Non-pigmented ciliary epithelial cell (primary cell): ENCODE results near the gene PSORS1C2.
"Not testable (repeated sequence)": the region's sequence is repeated elsewhere in the genome, so short reads cannot be mapped to it uniquely, and the experiment has no call there.

Experiments
- DNase-seq: peaks from one replicate; pipeline ENCODE4 v3.0.0-alpha.2; 2010; ENCODE audit warnings: low read depth

The PSORS1C2 gene

DNA sequence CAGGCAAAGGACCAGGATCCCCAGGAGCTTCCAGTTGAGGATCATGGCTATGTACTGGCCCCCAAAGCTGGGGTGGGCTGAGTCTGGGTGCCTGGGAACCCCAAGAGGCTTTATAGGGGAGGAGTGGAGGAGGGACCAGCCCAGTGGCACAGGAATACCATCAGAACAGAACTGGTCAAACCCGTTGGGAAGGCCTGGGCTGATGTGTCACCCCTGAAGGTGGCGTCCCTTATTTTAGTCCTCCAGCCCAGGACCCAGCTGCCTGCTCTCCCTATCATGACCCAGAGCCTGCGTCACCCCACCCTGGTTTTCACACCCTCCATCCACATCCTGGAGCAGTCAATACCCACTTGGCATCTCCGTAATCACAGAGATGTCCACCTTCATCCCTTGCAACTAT lies at the start of gene PSORS1C2:
Gene PSORS1C2, minus strand, starts transcription at position 85 of the 400 bp plus-strand sequence. Its CDS starts 40 bp downstream, at position 45.
- DNase-seq, result no peak

DNA sequence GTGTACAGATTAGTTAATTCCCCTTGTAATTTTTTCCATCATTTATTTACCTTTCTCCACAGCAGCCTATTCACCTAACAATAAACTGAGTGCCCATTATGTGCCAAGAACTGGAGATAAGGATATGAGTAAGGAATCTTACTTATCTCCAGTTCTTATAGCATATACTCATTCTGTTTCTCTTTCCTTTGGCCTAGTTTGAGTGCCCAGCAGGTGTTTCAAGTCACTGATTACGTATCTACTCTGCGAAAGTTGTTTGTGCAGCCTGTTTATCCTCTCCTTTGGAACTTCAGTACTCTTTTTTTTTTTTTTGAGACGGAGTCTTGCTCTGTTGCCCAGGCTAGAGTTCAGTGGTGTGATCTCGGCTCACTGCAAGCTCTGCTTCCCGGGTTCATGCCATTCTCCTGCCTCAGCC lies 48.9 kb upstream of the PSORS1C2 start:
- DNase-seq, result no peak

DNA sequence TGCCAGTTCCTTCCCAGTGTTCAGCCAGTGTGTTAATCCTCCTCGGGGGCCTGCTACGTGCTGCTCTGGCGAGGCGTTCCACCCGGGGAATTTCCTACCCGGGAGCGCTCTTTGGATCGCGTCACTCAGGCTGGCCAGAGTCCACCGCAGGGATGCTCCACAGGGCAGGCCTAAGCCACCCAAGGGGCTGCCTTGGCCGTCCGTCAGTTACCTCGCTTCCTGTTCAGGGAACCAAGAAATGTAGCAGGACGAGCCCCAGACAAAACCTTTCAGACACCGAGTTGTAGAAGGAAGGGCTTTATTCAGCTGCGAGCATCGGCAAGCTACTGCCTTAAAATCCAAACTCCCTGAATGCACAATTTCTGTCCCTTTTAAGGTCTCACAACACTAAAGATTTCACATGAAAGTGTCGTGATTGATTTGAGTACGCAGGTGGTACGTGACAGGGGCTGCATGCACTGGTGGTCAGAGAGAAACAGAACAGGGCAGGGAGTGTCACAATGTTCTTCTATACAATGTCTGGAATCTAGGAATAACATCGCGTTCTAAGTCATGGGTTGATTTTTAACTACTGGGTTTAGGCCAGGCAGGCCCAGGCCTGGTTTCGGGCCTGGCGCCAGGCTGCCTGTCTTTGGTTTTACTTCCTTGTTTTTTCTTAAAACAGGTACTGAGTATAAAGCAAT lies 47.3 kb upstream of the PSORS1C2 start:
- no peak for DNase-seq

DNA sequence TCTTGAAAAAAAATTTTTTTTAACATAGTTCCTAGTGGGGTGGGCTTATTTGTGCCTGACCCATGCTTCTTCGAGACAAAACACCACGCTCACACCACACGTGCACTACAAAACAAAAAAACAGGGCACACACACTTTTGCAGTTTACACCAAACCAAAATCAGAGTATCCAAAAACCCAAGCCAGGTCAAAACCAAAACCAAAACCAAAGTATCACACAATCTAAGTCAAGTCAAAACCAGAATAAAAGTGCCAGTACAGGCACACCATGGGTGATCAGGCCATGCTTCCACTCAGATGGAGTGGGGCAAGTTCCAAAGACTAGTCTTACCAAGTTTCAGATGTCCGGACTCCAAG lies 46.8 kb upstream of the PSORS1C2 start:
- not testable (repeated sequence) for DNase-seq

DNA sequence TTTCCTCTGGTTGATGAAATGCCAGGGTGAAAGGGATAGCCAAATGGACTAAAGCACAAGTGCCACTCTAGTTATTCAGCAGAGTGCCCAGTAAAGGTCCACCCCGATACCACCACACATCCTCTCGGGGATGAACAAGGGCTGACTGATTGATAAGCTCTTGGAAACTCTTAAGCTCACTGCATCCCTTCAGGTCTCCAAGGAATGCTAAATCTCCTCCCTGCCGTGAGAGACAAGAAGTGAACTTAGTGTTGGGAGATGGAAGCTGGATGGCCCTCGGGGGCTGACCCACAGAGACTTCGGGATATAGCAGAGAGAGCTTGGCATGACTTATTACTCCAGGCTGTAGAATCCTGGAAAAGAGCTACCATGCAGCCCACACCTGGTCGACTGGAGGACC lies 45.0 kb upstream of the PSORS1C2 start:
- not testable (repeated sequence) for DNase-seq

DNA sequence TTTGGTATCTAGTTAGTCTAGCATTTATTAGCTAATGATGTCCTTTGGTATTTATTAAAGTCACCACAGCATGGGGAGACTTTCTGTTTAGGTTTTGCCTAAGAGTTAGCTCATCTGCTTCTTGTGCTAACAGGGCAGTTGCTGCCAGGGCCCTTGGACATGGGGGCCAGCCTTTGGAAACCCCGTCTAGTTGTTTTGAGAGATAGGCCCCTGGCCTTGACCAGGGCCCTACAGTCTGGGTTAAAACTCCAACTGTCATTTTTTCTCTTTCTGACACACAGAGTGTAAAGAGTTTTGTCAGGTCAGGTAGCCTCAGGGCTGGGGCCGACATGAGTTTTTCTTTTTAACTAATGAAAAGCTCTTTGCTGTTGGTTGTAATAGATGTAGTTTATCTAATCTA lies 44.4 kb upstream of the PSORS1C2 start:
- not testable (repeated sequence) for DNase-seq

DNA sequence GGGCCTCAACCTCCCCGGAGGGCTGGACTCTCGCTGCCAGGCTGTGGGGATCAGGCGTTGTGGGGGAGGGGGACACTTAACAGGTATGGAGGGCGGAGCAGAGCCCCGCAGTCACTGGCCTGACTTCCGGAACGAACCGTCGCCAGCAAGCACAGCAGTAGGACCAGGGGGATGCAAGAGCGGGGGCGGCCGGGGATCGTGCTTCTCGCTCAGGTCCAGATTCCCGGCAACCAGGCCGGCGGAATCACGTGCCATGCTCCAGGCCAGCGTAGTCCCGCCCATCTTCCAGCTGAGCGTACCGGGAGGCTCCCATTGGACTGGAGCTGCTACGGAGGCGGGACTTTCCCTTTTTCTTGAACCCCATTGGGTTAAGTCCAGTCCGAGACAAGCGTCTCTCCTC lies 41.6 kb upstream of the PSORS1C2 start:
- DNase-seq, result no peak

DNA sequence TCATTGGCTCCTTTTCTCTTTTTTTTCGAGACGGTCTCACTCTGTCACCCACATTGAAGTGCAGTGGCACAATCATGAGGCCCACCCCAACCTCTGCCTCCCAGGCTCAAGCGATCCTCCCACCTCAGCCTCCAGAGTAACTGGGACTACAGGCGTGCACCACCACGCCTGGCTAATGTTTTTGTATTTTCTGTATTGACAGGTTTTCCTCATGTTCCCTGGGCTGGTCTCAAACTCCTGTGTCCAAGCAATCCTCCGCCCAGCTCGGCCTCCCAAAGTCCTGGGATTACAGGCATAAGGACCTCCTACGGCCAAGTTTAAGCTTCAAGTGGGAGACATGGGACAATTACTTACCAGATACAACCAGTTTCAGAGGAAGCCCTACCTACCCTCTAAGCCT lies 41.0 kb upstream of the PSORS1C2 start:
- DNase-seq, result no peak

DNA sequence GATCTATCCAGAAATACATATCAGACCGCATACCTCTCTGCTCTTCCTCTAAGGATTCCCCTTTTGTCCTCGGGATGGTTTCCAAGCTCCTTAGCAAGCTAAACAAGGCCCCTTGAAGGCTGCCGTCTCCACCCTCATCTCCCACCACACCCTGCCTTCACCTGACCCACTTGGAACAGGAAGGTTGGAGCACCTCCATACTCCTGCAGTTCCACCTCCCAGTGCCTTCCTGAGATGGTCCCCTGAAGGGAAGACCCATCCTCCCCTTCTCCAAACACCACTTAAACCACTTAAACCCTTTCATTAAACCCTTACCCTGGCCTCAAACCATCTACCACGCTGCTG lies 40.1 kb upstream of the PSORS1C2 start:
- no peak for DNase-seq

DNA sequence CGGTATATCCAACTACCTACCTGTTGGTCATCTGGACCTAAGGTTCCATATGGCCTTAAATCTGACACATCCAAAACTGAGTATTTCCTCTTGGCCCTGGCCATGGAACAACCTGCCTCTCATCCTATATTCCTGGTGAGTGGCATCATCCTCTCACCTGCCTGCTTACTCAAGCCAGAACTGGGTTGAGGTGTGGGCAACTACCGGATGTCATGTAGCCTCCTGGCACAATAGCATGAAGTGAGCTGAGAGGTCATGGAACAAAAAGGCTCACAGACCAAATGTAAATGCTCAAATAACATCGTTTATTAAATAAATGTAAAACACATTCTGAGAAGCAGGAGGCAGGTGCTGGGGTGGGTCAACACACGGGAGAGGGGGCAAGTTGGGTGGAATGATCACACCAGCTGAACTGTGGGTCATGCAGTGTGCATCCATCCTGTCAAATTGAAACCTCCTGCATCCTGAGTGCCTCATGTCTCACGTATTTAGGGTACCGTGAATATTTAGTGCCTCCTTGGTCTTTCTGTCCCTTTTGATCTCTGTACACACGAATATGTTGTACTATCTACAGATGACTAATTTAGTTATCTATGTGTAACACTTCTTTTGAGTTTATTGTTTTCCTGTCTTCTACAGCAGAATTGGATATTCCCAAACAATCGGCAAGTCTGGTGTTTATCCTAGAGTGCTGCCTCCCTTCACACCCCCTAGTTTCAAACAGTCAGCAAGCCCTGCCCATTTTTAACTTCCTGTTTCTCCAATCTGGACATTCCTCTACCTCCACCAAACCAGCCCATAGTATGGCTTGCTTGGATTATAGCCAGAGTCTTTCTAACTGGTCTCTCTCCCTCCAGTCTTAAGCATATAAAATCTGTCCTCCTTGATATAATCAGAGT lies 39.5 kb upstream of the PSORS1C2 start:
- no peak for DNase-seq

DNA sequence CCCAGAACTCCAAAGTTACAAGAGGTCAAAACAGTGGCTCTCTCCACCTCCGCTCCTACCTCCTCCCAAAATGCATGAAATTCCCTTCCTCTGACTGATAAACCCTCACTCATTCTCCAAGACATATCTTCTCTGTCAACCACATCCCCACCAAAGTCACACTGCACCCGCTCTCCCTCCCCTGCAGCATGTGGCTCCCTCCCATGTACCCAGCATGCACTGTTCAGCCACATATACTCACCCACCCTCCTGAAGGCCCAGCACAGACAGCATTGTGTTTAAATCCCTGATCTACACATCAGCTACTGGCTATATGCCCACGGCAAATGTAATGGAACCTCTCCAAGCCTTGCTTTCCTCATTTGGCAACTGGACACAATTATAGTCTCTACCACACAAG lies 37.1 kb upstream of the PSORS1C2 start:
- peak; percentile 22 for DNase-seq

DNA sequence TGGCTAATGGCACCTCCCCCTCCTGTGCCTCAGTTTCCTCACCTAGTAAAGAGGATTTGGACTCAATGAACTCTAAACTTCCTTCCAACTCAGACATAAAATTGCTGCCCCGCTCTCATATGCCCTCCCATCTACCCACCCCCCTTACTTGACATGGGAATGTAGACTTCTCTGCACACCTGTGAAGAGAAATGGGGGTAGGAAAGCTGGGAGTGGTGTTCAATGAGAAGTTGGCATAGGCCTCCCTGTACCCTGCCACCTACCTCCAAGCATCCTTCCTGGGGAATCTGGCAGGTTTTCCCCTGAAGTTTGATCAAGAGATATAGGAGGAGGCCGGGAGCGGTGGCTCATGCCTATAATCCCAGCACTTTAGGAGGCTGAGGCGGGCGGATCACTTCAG lies 35.5 kb upstream of the PSORS1C2 start:
- DNase-seq, result no peak

DNA sequence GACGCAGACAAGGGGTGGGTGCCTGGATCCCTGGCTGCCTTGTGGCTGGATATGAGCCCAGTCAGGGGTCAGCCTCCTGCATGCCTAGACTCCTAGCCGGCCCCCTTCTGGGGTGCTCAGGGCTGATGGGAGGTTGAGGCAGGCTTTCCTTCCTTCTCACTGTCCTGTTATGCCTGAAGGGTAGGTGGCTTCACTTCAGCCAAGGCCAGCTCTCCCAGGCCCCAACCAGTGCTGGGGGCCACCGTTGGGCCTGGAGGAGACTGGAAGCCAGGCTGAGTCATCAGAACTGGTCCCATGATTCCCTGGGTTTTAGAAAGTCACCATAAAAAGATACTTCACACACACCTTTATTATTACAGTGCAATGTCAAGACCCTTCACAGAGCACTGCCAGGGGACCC lies 34.5 kb upstream of the PSORS1C2 start:
- no peak for DNase-seq

DNA sequence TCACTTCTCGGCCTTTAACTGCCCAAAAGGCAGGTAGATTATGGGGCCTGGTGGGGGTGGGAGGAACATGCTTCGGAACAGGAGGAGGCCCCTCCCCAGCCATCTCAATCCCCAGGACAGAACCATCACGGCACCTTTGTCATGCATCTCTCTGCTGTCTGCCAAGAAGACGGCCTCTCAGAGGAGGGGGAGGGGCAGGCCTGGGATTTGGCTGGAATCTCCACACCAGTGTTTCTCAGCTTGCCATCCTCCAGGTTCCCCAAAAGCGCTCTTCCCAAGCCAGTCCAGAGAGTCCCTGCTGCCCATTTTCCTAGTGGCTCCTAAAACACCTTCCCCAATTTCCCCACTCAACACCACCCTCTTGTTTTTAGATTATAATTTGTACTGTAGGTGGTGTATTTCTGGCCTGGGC lies 34.1 kb upstream of the PSORS1C2 start:
- DNase-seq, result no peak

DNA sequence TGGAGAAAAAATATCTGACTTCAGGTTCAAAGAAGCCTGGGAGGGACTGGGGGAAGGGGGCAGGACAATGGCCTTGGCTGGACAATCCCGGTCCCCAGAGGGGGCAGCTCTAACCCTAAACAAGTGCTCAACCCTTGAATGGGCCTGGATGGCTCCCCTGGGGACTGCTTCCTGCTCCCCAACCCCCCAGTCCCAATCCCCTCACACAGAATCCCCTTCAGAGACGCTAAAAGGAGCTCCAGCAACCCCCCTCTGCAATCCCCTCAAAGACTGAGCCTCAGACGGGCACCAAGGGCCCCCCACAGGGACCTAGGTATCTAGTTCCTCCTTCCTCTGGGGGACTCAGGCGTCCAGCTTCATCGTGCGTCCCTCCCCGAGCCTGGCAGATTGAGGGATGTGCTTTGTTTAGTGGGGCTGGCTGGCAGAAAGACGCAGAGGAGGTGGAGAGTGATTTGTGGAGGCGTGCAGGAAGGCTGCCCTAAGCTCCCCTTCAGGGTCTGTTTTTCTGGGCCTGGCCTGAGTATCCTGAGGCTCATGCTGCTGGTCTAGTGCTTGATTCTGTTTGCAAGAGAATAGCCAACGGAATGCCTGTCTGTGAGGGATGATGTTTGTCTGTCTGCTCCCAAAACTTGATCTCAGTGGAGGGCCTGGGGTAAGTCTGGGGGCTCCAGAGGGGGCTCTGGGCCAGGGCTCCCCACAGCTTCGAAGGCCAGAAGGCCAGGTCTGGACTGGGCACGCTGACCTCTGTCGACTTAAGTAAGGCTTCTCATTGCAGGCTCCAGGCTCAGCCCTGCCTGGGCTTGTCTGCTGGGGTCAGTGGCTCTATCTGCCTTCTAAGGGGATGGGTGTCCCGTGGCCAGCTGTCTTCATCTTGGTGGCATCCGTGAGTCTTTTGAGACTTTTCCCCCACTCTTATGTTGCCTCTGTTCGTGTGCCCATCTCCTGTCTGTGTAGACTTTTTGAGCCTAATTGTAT lies 33.4 kb upstream of the PSORS1C2 start:
- no peak for DNase-seq

DNA sequence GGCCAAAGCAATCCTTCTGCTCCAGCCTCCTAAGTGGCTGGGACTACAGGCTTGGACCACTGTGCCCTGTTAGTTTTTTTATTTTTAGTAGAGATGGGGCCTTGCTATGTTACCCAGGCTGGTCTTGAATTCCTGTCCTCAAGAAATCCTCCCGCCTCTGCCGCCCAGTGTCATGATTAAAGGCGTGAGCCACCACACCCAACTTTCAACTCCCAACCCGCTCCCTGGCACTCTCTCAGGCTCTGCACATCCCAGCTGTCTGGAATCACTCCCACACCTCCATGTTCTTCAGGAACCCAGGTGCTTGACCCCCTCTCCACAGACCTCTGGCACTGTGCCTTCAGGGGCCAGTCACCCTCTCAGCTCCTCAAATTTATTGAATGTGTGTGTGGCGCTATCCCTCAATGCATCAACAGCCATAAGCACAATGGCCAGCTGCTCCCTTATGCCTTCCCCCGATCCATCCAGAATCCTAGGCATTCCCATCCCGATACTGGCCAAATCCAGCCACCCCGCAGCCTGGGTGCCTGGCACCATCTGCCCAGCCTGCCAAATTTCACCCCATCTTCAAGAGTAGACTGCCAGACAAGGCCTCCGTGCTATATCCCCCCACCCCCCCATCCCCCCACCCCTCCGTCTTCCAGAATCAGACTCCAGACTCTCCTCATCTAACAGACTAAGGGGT lies 32.3 kb upstream of the PSORS1C2 start:
- no peak for DNase-seq

DNA sequence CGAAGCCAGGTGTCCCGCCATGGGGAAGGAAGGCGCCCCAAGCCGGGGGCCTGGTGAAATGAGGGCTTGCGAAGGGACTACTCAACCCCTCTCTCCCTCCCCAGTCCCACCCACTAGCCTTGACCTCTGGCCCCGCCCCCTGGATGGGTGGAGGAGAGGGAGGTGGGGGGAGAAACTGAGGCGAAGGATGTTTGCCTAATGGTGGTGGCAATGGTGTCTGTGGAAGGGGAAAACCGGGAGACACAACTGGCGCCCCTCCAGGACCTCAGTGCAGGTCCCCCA lies 31.7 kb upstream of the PSORS1C2 start, which contains the start of gene POU5F1:
Gene POU5F1, minus strand, starts transcription at position 83 of the 282 bp plus-strand sequence. Its CDS starts 62 bp downstream, at position 21.
- DNase-seq, result no peak

DNA sequence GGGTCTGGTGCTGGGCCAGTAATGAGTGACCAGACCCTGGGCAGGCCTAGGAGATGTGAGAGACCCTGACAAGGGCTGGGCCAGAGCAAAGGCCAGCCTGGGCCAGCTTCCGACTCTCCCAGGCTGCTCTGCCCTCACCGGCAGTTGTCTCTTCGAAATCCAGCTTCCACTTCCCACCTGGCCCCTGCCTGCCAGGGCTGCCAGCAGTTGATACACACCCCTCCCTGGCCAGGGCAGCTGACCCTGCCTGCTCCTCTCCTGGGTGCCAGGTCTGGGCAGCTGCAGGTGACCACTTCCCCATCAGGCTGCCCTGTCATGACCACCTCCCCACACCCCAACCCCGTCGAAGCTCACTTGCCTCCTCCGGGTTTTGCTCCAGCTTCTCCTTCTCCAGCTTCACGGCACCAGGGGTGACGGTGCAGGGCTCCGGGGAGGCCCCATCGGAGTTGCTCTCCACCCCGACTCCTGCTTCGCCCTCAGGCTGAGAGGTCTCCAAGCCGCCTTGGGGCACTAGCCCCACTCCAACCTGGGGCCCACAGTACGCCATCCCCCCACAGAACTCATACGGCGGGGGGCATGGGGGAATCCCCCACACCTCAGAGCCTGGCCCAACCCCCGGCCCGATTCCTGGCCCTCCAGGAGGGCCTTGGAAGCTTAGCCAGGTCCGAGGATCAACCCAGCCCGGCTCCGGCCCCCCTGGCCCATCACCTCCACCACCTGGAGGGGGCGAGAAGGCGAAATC lies 31.2 kb upstream of the PSORS1C2 start:
- DNase-seq, result not testable (repeated sequence)

DNA sequence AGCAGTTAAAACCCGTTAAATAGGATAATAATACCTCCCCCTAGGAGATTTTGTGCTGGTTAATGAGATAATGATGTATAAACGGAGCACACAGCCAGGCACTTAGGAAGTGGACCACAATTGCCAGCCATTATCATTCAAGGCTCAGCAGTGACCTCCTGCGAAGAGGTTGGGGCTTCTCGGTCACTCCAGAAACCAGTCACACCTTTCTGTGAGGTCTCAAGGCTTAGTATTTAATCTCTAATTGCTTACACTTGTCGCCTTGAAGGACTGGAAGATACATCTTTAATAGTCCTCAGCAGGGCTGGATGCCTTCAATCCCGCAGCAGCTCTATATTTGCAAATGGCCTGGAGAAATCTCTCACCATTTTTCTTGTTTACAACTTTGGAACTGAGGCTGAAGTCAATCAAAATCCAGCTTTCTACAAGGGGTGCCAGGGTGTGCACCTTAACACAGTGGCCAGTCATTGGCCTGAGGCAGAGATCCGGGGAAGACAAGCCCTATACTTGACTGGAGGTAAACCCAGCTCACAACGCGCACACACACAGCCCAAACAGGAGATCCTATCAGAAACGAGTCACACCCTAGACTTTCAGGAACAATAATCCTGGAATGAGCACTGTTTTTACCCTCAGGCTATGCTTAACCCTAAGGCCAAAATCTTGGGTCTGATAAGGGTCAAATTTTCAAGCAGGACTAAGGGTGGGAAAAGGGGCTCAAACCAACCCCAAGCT lies 30.4 kb upstream of the PSORS1C2 start:
- DNase-seq, result no peak

DNA sequence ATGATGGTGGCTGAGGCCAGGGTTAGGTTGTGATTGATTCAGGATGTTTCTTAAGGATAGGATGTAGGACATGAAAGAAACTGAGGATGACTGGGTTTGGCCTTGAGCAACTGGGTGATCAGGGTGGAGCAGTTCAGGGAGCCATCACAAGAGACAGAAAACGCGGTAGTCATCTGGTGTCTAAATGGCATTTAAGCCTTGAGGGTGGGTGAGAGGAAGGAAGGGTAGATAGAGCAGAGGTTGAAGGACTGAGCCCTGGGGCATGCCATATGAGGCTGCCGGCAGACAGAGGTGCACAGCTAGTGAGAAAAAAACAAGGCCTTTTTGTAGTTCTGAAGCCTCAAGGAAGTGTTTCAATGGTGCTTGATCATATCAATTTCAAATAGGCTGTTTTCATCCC lies 29.7 kb upstream of the PSORS1C2 start:
- no peak for DNase-seq
